Heart left ventricle (tissue), 16 donors: ENCODE data around the gene LHX6. TPM values are rescaled to one million over a fixed set of nuclear protein-coding genes. Genes with fewer than 3 reads are reported as not detected.

Source experiments
- ATAC-seq, 4 donors: fragments of 200-7000 bp; cut with Tn5 transposase; one replicate each; pipeline ENCODE4 v1.9.1; 2020 to 2022; ENCODE audit warnings: moderate library complexity in 4 of 4, mild to moderate bottlenecking in 3 of 4, moderate number of reproducible peaks in 1 of 4
- DNase-seq, 5 donors: peaks; one replicate each; pipeline ENCODE4 v3.0.0-alpha.2; 2020
- H3K27ac ChIP-seq, 12 donors: fragments of 200-600 bp; sonication (generic) in 4 of 12; one replicate each; pipeline versions ENCODE4 v1.5.0 to v1.8.0; 2016 to 2022; ENCODE audit warnings: mild to moderate bottlenecking in 2 of 12
- H3K27me3 ChIP-seq, 9 donors: fragments of 200-600 bp; sonication (generic) in 2 of 9; one replicate each; pipeline versions ENCODE4 v1.5.1 to v1.8.0; 2016 to 2022; ENCODE audit warnings: mild to moderate bottlenecking in 3 of 9
- H3K36me3 ChIP-seq, 9 donors: fragments of 200-600 bp; sonication (generic) in 2 of 9; one replicate each; pipeline versions ENCODE4 v1.5.0 to v1.8.0; 2018 to 2022; ENCODE audit warnings: mild to moderate bottlenecking in 2 of 9
- H3K4me1 ChIP-seq, 12 donors: fragments of 200-600 bp; sonication (generic) in 4 of 12; one replicate each; pipeline versions ENCODE4 v1.5.0 to v1.8.0; 2016 to 2022; ENCODE audit warnings: mild to moderate bottlenecking in 3 of 12
- H3K4me3 ChIP-seq, 12 donors: fragments of 200-600 bp; sonication (generic) in 4 of 12; one replicate each; pipeline versions ENCODE4 v1.5.0 to v1.8.0; 2017 to 2022; ENCODE audit warnings: mild to moderate bottlenecking in 9 of 12, moderate library complexity in 4 of 12
- H3K9me3 ChIP-seq, 12 donors: fragments of 200-600 bp; sonication (generic) in 4 of 12; one replicate each; pipeline versions ENCODE4 v1.5.0 to v1.8.0; 2016 to 2022; ENCODE audit warnings: mild to moderate bottlenecking in 1 of 12
- POLR2A ChIP-seq, 2 donors: fragments of 450-650 bp; IDR thresholded peaks; one replicate each; pipeline ENCODE4 v1.6.1; 2017; ENCODE audit warnings: antibody characterized with exemption in 2 of 2, mild to moderate bottlenecking in 2 of 2, moderate library complexity in 2 of 2
- WGBS, 4 donors: extraction: QIAGEN DNeasy Blood & Tissue Kit in 2 of 4; methylation state at CpG; one replicate each; pipeline versions ENCODE4 v1.1.5 to v1.1.7; 2013 to 2018; 5-methylcytosine and 5-hydroxymethylcytosine counted together
- intact Hi-C, 10 donors: fragments of 100-400 bp; cut with DNase I; formaldehyde crosslinking; loops; one replicate each; pipeline versions ENCODE4 v1.11.1 to v1.14.2; 2022
- polyA plus RNA-seq, 2 donors: library from polyadenylated mRNA; stranded (reverse); fragments of 200-250 nt; gene quantifications; one replicate each; pipeline ENCODE4 v1.2.3, GENCODE V29; 2013
- total RNA-seq, 9 donors: library from RNA; depleted of rRNA in 2 of 9; stranded (reverse); fragments of >200 nt in 2 of 9; fragmentation: NEBNext Ultra II Directional in 3 of 9; extraction: Animal tissue kit (Norgen Biotek cat#: 25700) in 3 of 9; gene quantifications; one replicate each; pipeline versions ENCODE4 v1.1.0 to v1.2.4, GENCODE V29; 2016 to 2023
- TF ChIP-seq, protein P1 (sequence below), 12 donors: fragments of 200-600 bp; sonication (generic) in 4 of 12; IDR thresholded peaks; one replicate each; pipeline versions ENCODE4 v1.5.0 to v1.8.0; 2018 to 2022; ENCODE audit warnings: antibody characterized with exemption in 12 of 12, mild to moderate bottlenecking in 5 of 12
- donor health status: ischemic (EF 13 %, LVEDD 7.1; RV severe dilation, severe dysfunction).
- donor health status: healthy with polysubstance abuse.
- donor health status: DM: no; HTN: yes; CAD: no.
- donor health status: DM: no; HTN: no; CAD: no.
- donor health status: ischemic (EF 25% LVEDD 6.9; RV normal size, moderate dysfunction).
- donor health status: ischemic (EF 25% LVEDD 5.7; RV mildly dilated, moderate dysfunction).
- donor health status: healthy.
- donor health status: DM: yes; HTN: yes; CAD: no.
- donor health status: ischemic (EF 35%, LVEDD 5.7; RV mildly dilated, moderate dysfunction).
- donor health status: nonischemic (EF 11% LVEDD 7.7; RV severe dilation, severe dysfunction).
- donor health status: DM: yes; HTN: yes; CAD: no.
- donor health status: PGD.
- donor health status: ischemic (EF 29% LVEDD 5.4; RV normal size, mild dysfunction).
- donor health status: nonischemic (EF 23%, LVEDD 6.1; RV moderate dilation, normal function).

LHX6 gene
- total and polyA plus RNA-seq, 11 donors: 2.9 to 11.2 (median 6.5) TPM

DNA sequence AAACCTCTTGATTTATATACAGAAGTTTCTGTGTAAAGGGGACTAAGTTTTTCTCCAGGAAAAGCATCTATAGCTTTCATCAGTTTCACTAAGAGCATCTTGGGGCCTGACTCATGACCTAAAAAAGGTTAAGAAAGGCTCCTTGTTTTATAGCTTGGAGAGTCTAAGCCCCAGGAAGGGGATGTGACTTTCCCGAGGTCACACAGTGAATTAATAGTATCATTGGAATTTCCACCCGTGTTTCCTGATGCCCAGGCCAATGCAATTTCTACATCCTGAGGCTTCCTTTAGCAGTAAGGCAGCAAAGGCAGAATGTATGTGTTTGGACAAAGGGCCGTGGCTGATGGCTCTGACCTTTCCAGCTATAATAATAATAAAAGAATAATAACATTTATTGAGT, 60.4 kb downstream of the LHX6 start:
- H3K27me3 ChIP-seq: peaks cover 0 to 10% (median 0%) of the 10 kb centered on the region in 9 donors
- intact Hi-C loops: no loop called here
- WGBS, 4 donors: 46 to 65% (median 54%) methylated on average over 3 of the region's 3 CpGs
- ATAC-seq (peak in 1 of 4 donors; percentile 54), DNase-seq (no peak)
- no peak for TF ChIP-seq POLR2A (IDR thresholded peaks at IDR 0.05)
- TF ChIP-seq, protein P1, sequence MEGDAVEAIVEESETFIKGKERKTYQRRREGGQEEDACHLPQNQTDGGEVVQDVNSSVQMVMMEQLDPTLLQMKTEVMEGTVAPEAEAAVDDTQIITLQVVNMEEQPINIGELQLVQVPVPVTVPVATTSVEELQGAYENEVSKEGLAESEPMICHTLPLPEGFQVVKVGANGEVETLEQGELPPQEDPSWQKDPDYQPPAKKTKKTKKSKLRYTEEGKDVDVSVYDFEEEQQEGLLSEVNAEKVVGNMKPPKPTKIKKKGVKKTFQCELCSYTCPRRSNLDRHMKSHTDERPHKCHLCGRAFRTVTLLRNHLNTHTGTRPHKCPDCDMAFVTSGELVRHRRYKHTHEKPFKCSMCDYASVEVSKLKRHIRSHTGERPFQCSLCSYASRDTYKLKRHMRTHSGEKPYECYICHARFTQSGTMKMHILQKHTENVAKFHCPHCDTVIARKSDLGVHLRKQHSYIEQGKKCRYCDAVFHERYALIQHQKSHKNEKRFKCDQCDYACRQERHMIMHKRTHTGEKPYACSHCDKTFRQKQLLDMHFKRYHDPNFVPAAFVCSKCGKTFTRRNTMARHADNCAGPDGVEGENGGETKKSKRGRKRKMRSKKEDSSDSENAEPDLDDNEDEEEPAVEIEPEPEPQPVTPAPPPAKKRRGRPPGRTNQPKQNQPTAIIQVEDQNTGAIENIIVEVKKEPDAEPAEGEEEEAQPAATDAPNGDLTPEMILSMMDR (IDR thresholded peaks at IDR 0.05): no peak
- H3K4me1 ChIP-seq: no peaks in the 10 kb centered on the region
- H3K36me3 ChIP-seq: no peaks in the 10 kb centered on the region
- H3K4me3 ChIP-seq: no peak overlapping the region
- H3K27ac ChIP-seq: peak overlapping the region in 1 of 12 donors; percentile 42
- no peaks in the 10 kb centered on the region for H3K9me3 ChIP-seq

DNA sequence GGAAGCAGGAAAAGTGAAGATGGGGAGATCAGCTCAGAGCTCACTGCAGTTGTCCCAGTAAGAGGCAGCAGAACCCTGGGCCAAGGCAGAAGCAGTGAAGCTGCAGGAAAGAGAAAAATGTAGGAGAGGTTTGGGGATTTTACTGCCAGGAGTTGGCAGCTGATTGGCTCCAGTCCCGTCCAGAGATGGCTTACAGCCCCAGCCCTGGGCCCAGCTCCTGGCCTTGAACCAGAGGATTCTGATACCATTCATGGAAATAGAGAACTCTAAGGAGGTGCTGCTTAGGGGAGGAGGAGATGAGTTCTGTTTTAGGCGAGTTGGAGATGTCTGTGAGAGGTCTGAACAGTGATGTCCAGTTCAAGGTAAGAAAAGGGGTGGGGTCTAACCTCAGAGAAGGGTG, 64.5 kb downstream of the LHX6 start:
- intact Hi-C loops: no loop called here
- ATAC-seq (no peak), DNase-seq (no peak)
- Histone ChIP-seq H3K4me1 (peaks cover 0 to 5% (median 0%) of the 10 kb centered on the region in 12 donors), H3K36me3 (no peaks in the 10 kb centered on the region), H3K27me3 (no peaks in the 10 kb centered on the region), H3K27ac (peak overlapping the region in 1 of 12 donors; percentile 68), H3K9me3 (peaks cover 0 to 11% (median 0%) of the 10 kb centered on the region in 12 donors), H3K4me3 (no peak overlapping the region)
- TF ChIP-seq POLR2A (IDR thresholded peaks at IDR 0.05): no peak
- TF ChIP-seq, protein P1 (IDR thresholded peaks at IDR 0.05): no peak
- 21 to 42% (median 38%) methylated on average over 2 of the region's 2 CpGs for WGBS, 4 donors

DNA sequence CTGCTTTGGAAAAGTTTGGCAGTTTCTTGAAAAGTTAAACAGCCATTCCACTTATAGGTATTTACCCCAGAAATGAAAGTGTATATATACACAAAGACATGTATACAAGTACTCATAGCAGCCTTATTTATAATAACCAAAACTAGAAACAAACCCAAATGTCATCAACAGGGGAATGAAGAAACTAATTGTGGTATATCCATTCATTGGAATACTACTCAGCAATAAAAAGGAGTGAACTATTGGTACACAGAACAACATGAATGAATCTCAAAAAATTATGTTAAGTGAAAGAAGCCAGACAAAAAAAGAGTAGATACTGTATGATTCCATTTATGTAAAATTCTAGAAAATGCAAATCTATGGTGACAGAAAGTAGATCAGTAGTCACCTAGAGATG, 66.3 kb downstream of the LHX6 start:
- TF ChIP-seq, protein P1 (IDR thresholded peaks at IDR 0.05): no peak
- TF ChIP-seq POLR2A (IDR thresholded peaks at IDR 0.05): no peak
- Histone ChIP-seq H3K36me3 (no peaks in the 10 kb centered on the region), H3K27ac (no peak overlapping the region), H3K27me3 (no peaks in the 10 kb centered on the region), H3K4me1 (peaks cover 0 to 22% (median 14%) of the 10 kb centered on the region in 12 donors), H3K4me3 (no peak overlapping the region), H3K9me3 (peaks cover 0 to 11% (median 0%) of the 10 kb centered on the region in 12 donors)
- ATAC-seq (no peak), DNase-seq (no peak)
- intact Hi-C loops: no loop called here

DNA sequence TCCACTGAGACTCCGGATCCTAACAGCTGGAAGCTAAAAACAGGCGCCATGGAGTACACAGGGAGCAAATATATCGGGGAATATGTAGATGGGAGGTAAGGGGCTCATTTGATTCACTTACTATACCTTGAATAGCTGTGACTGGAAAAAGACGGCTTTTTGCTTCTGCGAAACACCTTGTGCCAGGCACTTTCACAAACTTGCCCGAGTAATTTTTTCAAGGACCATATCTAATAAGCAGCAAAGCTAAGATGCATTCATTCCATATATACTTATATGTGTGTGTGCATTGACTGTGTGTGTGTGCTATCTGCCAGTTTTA, 68.9 kb downstream of the LHX6 start:
- intact Hi-C loops: loop anchor here in 4 of 10 donors (2.0 to 10.0 kb wide), 4 partner anchors 92 to 105 kb away; partner anchors contain the start of genes MRRF (in 3 of the 4) and RBM18 (in 3 of the 4)
- 27 to 32% (median 28%) methylated on average over 6 of the region's 6 CpGs for WGBS, 4 donors

More for the DNA sequence above, 68.9 kb downstream of the LHX6 start:
- no peak for ATAC-seq
- Histone ChIP-seq H3K36me3 (no peaks in the 10 kb centered on the region), H3K9me3 (peaks cover 0 to 11% (median 0%) of the 10 kb centered on the region in 12 donors), H3K4me1 (peaks cover 4 to 44% (median 30%) of the 10 kb centered on the region in 12 donors), H3K27me3 (no peaks in the 10 kb centered on the region), H3K4me3 (peak overlapping the region in 11 of 12 donors; percentile 71 to 97 (median 88)), H3K27ac (peak overlapping the region in 5 of 12 donors; percentile 91 to 98 (median 95))
- no peak for TF ChIP-seq POLR2A (IDR thresholded peaks at IDR 0.05)
- TF ChIP-seq, protein P1 (IDR thresholded peaks at IDR 0.05): no peak
- no peak for DNase-seq
